B cell (primary cell): ENCODE results near the gene ZNF19. TPM values are rescaled to one million over a fixed set of nuclear protein-coding genes. Genes with fewer than 3 reads are reported as not detected.

ENCODE experiments used
- ATAC-seq: fragments of 200-7000 bp; cut with Tn5 transposase; one replicate; pipeline ENCODE4 v1.10.0; 2021; ENCODE audit warnings: low read depth, mild to moderate bottlenecking, moderate number of reproducible peaks, moderate library complexity
- CTCF ChIA-PET: fragments of 350-600 bp; sonication (Branson Sonifier 250); formaldehyde crosslinking; loops from one replicate; lab custom pipeline; 2021; ENCODE audit warnings: antibody characterized with exemption, inconsistent platforms; lab: Charles Lee
- POLR2A ChIA-PET: fragments of 350-600 bp; sonication (Branson Sonifier 250); formaldehyde crosslinking; loops from one replicate; lab custom pipeline; 2021; ENCODE audit warnings: antibody characterized with exemption; lab: Charles Lee
- DNase-seq: peaks from one replicate; pipeline ENCODE4 v3.0.0; 2013
- H2AFZ ChIP-seq: 2 replicates; pipeline ENCODE4 v1.6.1; 2012; ENCODE audit warnings: mild to moderate bottlenecking, low read depth, low read length; ENCODE audit not compliant: insufficient read depth, poor library complexity, severe bottlenecking
- H3K27ac ChIP-seq, 2 donors: 1 replicate in 1 of 2; 2 replicates in 1 of 2; pipeline ENCODE4 v1.5.1; 2012 to 2013; ENCODE audit warnings: low read length in 2 of 2, mild to moderate bottlenecking in 2 of 2, moderate library complexity in 1 of 2
- H3K27me3 ChIP-seq, 4 experiments: fragments of 200-600 bp in 1 of 4; sonication (generic) in 1 of 4; replicated peaks in 1 of 4; 1 replicate in 2 of 4; 2 replicates in 2 of 4; pipeline versions ENCODE4 v1.6.1 to v1.7.0; 2013 to 2016; ENCODE audit warnings: low read length in 3 of 4, mild to moderate bottlenecking in 2 of 4, mixed read lengths in 1 of 4, moderate library complexity in 1 of 4; ENCODE audit not compliant: insufficient read depth in 4 of 4, control insufficient read depth in 3 of 4; ENCODE audit errors: control extremely low read depth in 1 of 4
- H3K36me3 ChIP-seq, 2 experiments: replicated peaks in 1 of 2; 1 replicate in 1 of 2; 2 replicates in 1 of 2; pipeline versions ENCODE4 v1.6.1 to v1.7.1; 2013; ENCODE audit warnings: low read length in 1 of 2; ENCODE audit not compliant: insufficient read depth in 2 of 2, control insufficient read depth in 1 of 2; ENCODE audit errors: control extremely low read depth in 1 of 2, extremely low read depth in 1 of 2
- H3K4me1 ChIP-seq, 2 donors: fragments of 200-600 bp in 1 of 2; sonication (generic) in 1 of 2; 1 replicate in 1 of 2; 2 replicates in 1 of 2; pipeline versions ENCODE4 v1.5.1 to v1.6.1; 2013 to 2017; ENCODE audit warnings: low read length in 2 of 2; ENCODE audit not compliant: control insufficient read depth in 2 of 2, insufficient read depth in 2 of 2
- H3K4me2 ChIP-seq: replicated peaks from 2 replicates; pipeline ENCODE3; 2012; ENCODE audit warnings: mild to moderate bottlenecking, low read depth, low read length; ENCODE audit not compliant: poor library complexity, severe bottlenecking
- H3K4me3 ChIP-seq, 5 experiments: fragments of 200-600 bp in 1 of 5; sonication (generic) in 1 of 5; 1 replicate in 3 of 5; 2 replicates in 2 of 5; pipeline versions ENCODE4 v1.5.1 to v1.7.0; 2011 to 2016; ENCODE audit warnings: low read length in 4 of 5, mild to moderate bottlenecking in 4 of 5, low read depth in 2 of 5, control low read depth in 1 of 5, moderate library complexity in 1 of 5; ENCODE audit not compliant: insufficient read depth in 1 of 5; ENCODE audit errors: control extremely low read depth in 1 of 5, extremely low read depth in 1 of 5
- H3K79me2 ChIP-seq: fragments of 200-600 bp; sonication (generic); one replicate; pipeline ENCODE4 v1.6.0; 2016; ENCODE audit warnings: low read length; ENCODE audit not compliant: control insufficient read depth, insufficient read depth
- H3K9ac ChIP-seq: fragments of 200-600 bp; sonication (generic); 2 replicates; pipeline ENCODE4 v1.6.1; 2017; ENCODE audit warnings: mild to moderate bottlenecking, low read length, moderate library complexity
- H3K9me3 ChIP-seq, 3 donors: one replicate each; pipeline versions ENCODE4 v1.6.1 to v1.7.1; 2013; ENCODE audit warnings: low read length in 2 of 3; ENCODE audit not compliant: control insufficient read depth in 2 of 3, insufficient read depth in 1 of 3; ENCODE audit errors: control extremely low read depth in 1 of 3
- H4K20me1 ChIP-seq: 2 replicates; pipeline ENCODE4 v1.6.0; 2012; ENCODE audit warnings: mild to moderate bottlenecking, low read length; ENCODE audit not compliant: insufficient read depth, control insufficient read depth, poor library complexity, severe bottlenecking
- H3K27ac Mint-ChIP-seq: one replicate; pipeline ENCODE4 v1.8.0; 2021; ENCODE audit warnings: mixed read lengths
- H3K27me3 Mint-ChIP-seq: one replicate; pipeline ENCODE4 v1.8.0; 2021; ENCODE audit warnings: mixed read lengths
- H3K4me1 Mint-ChIP-seq: one replicate; pipeline ENCODE4 v1.8.0; 2021; ENCODE audit warnings: mixed read lengths
- H3K4me3 Mint-ChIP-seq: one replicate; pipeline ENCODE4 v1.8.0; 2021; ENCODE audit warnings: mixed read lengths
- H3K9me3 Mint-ChIP-seq: one replicate; pipeline ENCODE4 v1.8.0; 2022; ENCODE audit warnings: mixed read lengths; ENCODE audit not compliant: insufficient read depth
- EZH2 ChIP-seq: IDR thresholded peaks from 2 replicates; pipeline ENCODE4 v1.6.1; 2012; ENCODE audit warnings: borderline replicate concordance, low read depth, mild to moderate bottlenecking, moderate library complexity, low read length; ENCODE audit not compliant: insufficient read depth, poor library complexity, severe bottlenecking
- WGBS: methylation state at CpG from one replicate; pipeline ENCODE4 v1.1.5; 2013; ENCODE audit warnings: missing lambda C conversion rate; ENCODE audit not compliant: insufficient coverage; 5-methylcytosine and 5-hydroxymethylcytosine counted together
- intact Hi-C: fragments of 100-400 bp; cut with micrococcal nuclease; formaldehyde crosslinking; loops from one replicate; pipeline ENCODE4 v1.10.0; 2022
- polyA plus RNA-seq: library from polyadenylated mRNA; depleted of rRNA; stranded (reverse); fragments of >200 nt; gene quantifications from 2 replicates; pipeline ENCODE4 v1.2.3, GENCODE V29; 2012
- total RNA-seq, 2 donors: library from RNA; stranded (reverse); fragments of 120-200 nt in 1 of 2; gene quantifications; 1 replicate in 1 of 2; 2 replicates in 1 of 2; pipeline versions ENCODE4 v1.2.3 to v1.2.4, GENCODE V29; 2013 to 2022
- TF ChIP-seq, protein P1 (sequence below): fragments of 200-600 bp; IDR thresholded peaks from one replicate; pipeline ENCODE4 v1.8.0; 2022; ENCODE audit warnings: antibody characterized with exemption, mild to moderate bottlenecking

Gene ZNF19
- total and polyA plus RNA-seq, 2 donors (not counting 1 experiment from before 2014, with no cell fraction given): 2.4 to 12.6 TPM

DNA sequence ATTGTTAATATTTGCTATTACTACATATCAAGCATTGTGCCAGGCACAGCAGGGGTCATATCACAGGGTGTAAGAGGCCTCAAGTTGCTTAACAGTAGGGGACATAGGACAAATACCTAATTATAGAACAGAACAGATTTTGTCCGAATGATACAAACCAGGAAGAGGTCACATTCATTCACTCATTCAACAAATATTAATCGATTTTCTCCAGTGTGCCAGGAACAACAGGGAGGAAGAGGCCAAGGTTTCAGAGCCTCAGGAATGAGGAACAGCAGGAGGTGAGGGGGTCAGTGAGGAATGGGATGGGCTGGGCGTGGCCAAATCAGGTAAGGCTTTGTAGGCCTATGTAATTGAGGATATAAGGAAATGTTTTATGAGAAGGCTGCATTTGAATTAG is 25.9 kb upstream of the ZNF19 start:
- no peaks in the 10 kb centered on the region for H3K79me2 ChIP-seq
- Mint-ChIP-seq H3K27ac (no peak overlapping the region), H3K4me3 (no peak overlapping the region), H3K27me3 (peaks cover 28% of the 10 kb centered on the region), H3K9me3 (no peaks in the 10 kb centered on the region), H3K4me1 (no peaks in the 10 kb centered on the region)
- CTCF ChIA-PET: no interaction called here
- H3K36me3 ChIP-seq: no peaks in the 10 kb centered on the region
- no peaks in the 10 kb centered on the region for H4K20me1 ChIP-seq
- WGBS: 90% methylated on average over 1 of the region's 3 CpGs
- no peak overlapping the region for H3K4me3 ChIP-seq
- H3K4me2 ChIP-seq: no peak overlapping the region
- DNase-seq (no peak), ATAC-seq (no peak)
- no peaks in the 10 kb centered on the region for H3K4me1 ChIP-seq
- H3K27me3 ChIP-seq: peaks cover 0 to 8% (median 2%) of the 10 kb centered on the region in 4 experiments
- POLR2A ChIA-PET: no interaction called here
- no peak overlapping the region for H2AFZ ChIP-seq
- TF ChIP-seq, protein P1, sequence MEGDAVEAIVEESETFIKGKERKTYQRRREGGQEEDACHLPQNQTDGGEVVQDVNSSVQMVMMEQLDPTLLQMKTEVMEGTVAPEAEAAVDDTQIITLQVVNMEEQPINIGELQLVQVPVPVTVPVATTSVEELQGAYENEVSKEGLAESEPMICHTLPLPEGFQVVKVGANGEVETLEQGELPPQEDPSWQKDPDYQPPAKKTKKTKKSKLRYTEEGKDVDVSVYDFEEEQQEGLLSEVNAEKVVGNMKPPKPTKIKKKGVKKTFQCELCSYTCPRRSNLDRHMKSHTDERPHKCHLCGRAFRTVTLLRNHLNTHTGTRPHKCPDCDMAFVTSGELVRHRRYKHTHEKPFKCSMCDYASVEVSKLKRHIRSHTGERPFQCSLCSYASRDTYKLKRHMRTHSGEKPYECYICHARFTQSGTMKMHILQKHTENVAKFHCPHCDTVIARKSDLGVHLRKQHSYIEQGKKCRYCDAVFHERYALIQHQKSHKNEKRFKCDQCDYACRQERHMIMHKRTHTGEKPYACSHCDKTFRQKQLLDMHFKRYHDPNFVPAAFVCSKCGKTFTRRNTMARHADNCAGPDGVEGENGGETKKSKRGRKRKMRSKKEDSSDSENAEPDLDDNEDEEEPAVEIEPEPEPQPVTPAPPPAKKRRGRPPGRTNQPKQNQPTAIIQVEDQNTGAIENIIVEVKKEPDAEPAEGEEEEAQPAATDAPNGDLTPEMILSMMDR: no peak
- TF ChIP-seq EZH2: no peak
- H3K27ac ChIP-seq: no peak overlapping the region
- intact Hi-C loops: no loop called here
- H3K9me3 ChIP-seq: peaks cover 0 to 5% (median 0%) of the 10 kb centered on the region in 3 donors
- H3K9ac ChIP-seq: no peak overlapping the region

DNA sequence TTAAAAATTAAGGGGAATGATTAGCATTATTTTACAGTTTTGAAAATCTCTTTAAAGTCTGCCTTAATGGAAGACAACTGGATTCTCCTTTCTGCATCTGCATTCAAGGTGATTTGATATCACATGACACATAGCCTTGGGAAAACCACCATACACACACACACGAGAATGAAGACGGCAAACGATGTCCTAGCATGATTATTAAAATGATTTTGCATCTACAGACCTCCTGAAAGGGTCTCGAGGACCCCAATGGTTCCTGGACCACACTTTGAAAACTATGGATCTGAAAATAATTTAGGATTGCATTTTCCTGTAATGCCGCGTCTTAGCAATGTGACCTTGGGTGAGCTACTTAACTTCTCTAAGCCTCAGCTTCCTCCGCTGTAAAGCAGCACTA is 25.4 kb upstream of the ZNF19 start:
- Histone ChIP-seq H3K27ac (no peak overlapping the region), H3K27me3 (peaks cover 0 to 8% (median 2%) of the 10 kb centered on the region in 4 experiments), H3K4me3 (no peak overlapping the region), H3K4me2 (no peak overlapping the region), H2AFZ (no peak overlapping the region), H3K9me3 (peaks cover 0 to 5% (median 0%) of the 10 kb centered on the region in 3 donors), H3K4me1 (no peaks in the 10 kb centered on the region), H3K9ac (no peak overlapping the region), H3K79me2 (no peaks in the 10 kb centered on the region), H4K20me1 (no peaks in the 10 kb centered on the region), H3K36me3 (no peaks in the 10 kb centered on the region)
- H3K4me3 Mint-ChIP-seq: no peak overlapping the region
- H3K27me3 Mint-ChIP-seq: peaks cover 28% of the 10 kb centered on the region
- H3K27ac Mint-ChIP-seq: no peak overlapping the region
- intact Hi-C loops: no loop called here
- CTCF ChIA-PET: no interaction called here
- no peak for TF ChIP-seq EZH2
- TF ChIP-seq, protein P1: no peak
- DNase-seq: no peak
- no peak for ATAC-seq
- POLR2A ChIA-PET: no interaction called here
- 94% methylated on average over 4 of the region's 7 CpGs for WGBS
- no peaks in the 10 kb centered on the region for H3K4me1 Mint-ChIP-seq
- H3K9me3 Mint-ChIP-seq: no peaks in the 10 kb centered on the region
